IPS-18c (cell line): Measurements from ENCODE around the gene MAPK8IP3.

ENCODE experiments used
- H3K4me3 ChIP-seq: 2 replicates; pipeline ENCODE4 v1.7.0; 2013; ENCODE audit warnings: low read depth, mild to moderate bottlenecking, low read length, moderate library complexity; ENCODE audit not compliant: insufficient read depth
- H3K9me3 ChIP-seq: one replicate; pipeline ENCODE4 v1.6.1; 2013; ENCODE audit warnings: mild to moderate bottlenecking, low read length, moderate library complexity; ENCODE audit not compliant: control insufficient read depth, insufficient read depth

The MAPK8IP3 gene

GRCh38 chr16:1705688-1706385 lies at the start of gene MAPK8IP3:
Gene MAPK8IP3, plus strand, starts transcription at chr16:1706195. Its CDS starts 145 bp downstream, at chr16:1706340.
- Histone ChIP-seq H3K4me3 (peak within 1 kb of the TSS; percentile 90), H3K9me3 (peaks cover 2% of the 10 kb centered on the region)

- no peaks in the 10 kb centered on the region for H3K9me3 ChIP-seq
- no peak overlapping the region for H3K4me3 ChIP-seq
Observed at GRCh38 chr16:1656808-1657617, 49.0 kb upstream of the MAPK8IP3 start.

GRCh38 chr16:1657841-1658240 lies 48.2 kb upstream of the MAPK8IP3 start:
- H3K4me3 ChIP-seq: no peak overlapping the region
- H3K9me3 ChIP-seq: no peaks in the 10 kb centered on the region

- Histone ChIP-seq H3K4me3 (no peak overlapping the region), H3K9me3 (no peaks in the 10 kb centered on the region)
Observed at GRCh38 chr16:1659031-1659430, 47.0 kb upstream of the MAPK8IP3 start.

- Histone ChIP-seq H3K4me3 (no peak overlapping the region), H3K9me3 (no peaks in the 10 kb centered on the region)
Observed at GRCh38 chr16:1661826-1662225, 44.2 kb upstream of the MAPK8IP3 start.

- Histone ChIP-seq H3K9me3 (no peaks in the 10 kb centered on the region), H3K4me3 (no peak overlapping the region)
Observed at GRCh38 chr16:1662543-1662942, 43.5 kb upstream of the MAPK8IP3 start.

- Histone ChIP-seq H3K9me3 (no peaks in the 10 kb centered on the region), H3K4me3 (no peak overlapping the region)
Observed at GRCh38 chr16:1665829-1666228, 40.2 kb upstream of the MAPK8IP3 start.

GRCh38 chr16:1666316-1666715 lies 39.7 kb upstream of the MAPK8IP3 start:
- Histone ChIP-seq H3K4me3 (no peak overlapping the region), H3K9me3 (no peaks in the 10 kb centered on the region)

- Histone ChIP-seq H3K4me3 (no peak overlapping the region), H3K9me3 (no peaks in the 10 kb centered on the region)
Observed at GRCh38 chr16:1667271-1667670, 38.7 kb upstream of the MAPK8IP3 start.

- H3K9me3 ChIP-seq: peaks cover under 1% of the 10 kb centered on the region
- no peak overlapping the region for H3K4me3 ChIP-seq
Observed at GRCh38 chr16:1667916-1668315, 38.1 kb upstream of the MAPK8IP3 start.

- H3K9me3 ChIP-seq: peaks cover 2% of the 10 kb centered on the region
- H3K4me3 ChIP-seq: no peak overlapping the region
Observed at GRCh38 chr16:1668612-1669319, 37.2 kb upstream of the MAPK8IP3 start.

- H3K4me3 ChIP-seq: no peak overlapping the region
Observed at GRCh38 chr16:1669698-1670097, 36.3 kb upstream of the MAPK8IP3 start.

GRCh38 chr16:1670371-1670770 lies 35.6 kb upstream of the MAPK8IP3 start:
- H3K4me3 ChIP-seq: no peak overlapping the region

More at GRCh38 chr16:1669698-1670097, 36.3 kb upstream of the MAPK8IP3 start:
- peaks cover 2% of the 10 kb centered on the region for H3K9me3 ChIP-seq

GRCh38 chr16:1670866-1671265 lies 35.1 kb upstream of the MAPK8IP3 start:
- H3K9me3 ChIP-seq: peaks cover 2% of the 10 kb centered on the region
- H3K4me3 ChIP-seq: no peak overlapping the region

More at GRCh38 chr16:1670371-1670770, 35.6 kb upstream of the MAPK8IP3 start:
- peaks cover 2% of the 10 kb centered on the region for H3K9me3 ChIP-seq

- no peak overlapping the region for H3K4me3 ChIP-seq
- H3K9me3 ChIP-seq: peaks cover 2% of the 10 kb centered on the region
Observed at GRCh38 chr16:1673424-1674151, 32.4 kb upstream of the MAPK8IP3 start.

GRCh38 chr16:1674306-1674705 lies 31.7 kb upstream of the MAPK8IP3 start:
- Histone ChIP-seq H3K4me3 (no peak overlapping the region), H3K9me3 (peaks cover 2% of the 10 kb centered on the region)
